Measurements from ENCODE around the gene PDAP1.
A peak's percentile ranks its signal among the peaks of the same experiment; 100 is the strongest.
"Not testable (repeated sequence)": the region's sequence is repeated elsewhere in the genome, so short reads cannot be mapped to it uniquely, and the experiment has no call there.

The PDAP1 gene

GRCh38 chr7:99424932-99425730, 16.7 kb upstream of the PDAP1 start:
- DNase-seq: no peak

DNA sequence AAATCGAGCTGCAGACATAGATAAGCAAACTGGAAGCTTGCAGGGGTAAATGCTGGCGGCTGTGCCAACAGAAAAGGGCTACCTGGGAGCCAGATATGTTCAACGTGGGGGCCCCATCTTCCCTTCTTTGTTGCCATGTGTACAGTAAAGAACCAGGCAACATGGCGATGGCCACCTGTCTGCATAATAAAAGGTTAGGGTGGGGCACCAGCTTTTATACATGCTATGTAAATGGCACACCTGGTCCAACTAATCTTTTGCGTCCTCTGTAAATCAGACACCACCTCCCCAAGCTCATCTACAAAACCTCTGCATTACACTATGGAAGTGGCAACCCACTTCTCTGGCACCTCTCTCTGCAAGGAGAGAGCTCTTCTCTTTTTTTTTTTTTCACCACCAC, 14.2 kb upstream of the PDAP1 start:
- no peak for DNase-seq

DNA sequence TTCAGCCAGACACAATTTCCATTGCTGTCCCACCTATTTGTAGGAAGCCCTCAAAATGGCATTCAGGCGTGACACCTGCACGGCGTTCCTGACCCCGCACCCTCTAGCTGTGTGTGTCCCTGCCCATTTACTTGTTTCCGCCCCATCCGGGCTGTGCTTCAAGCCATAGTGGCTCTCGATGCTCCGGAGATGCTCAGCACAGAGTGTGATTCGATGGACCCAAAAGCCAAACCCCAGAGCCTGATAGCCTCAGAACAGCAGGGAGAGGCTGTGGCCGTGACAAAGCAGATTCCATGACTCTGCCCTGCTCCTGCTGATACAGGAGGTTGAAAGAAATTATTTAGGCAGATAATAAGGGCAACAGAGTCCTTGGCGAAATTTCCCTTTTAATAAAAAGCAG, 13.8 kb upstream of the PDAP1 start:
- DNase-seq: no peak

DNA sequence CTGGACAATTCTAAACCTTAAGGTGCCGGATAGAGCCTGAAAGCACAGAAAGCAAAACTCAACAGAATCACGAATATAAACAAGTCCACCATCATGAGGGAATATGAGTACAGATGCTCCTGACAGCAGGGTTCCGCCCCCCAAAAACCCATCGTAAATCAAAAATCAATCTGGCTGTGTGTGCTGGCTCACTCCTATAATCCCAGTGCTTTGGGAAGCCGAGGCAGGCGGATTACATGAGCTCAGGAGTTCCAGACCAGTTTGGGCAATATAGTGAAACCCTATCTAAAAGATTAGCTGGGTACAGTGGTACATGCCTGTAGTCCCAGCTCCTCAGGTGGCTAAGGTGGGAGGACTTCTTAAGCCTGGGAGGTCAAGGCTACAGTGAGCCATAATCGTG, 12.6 kb upstream of the PDAP1 start:
- no peak for DNase-seq

- no peak for DNase-seq
Observed at GRCh38 chr7:99420213-99420612, 11.8 kb upstream of the PDAP1 start.

DNA sequence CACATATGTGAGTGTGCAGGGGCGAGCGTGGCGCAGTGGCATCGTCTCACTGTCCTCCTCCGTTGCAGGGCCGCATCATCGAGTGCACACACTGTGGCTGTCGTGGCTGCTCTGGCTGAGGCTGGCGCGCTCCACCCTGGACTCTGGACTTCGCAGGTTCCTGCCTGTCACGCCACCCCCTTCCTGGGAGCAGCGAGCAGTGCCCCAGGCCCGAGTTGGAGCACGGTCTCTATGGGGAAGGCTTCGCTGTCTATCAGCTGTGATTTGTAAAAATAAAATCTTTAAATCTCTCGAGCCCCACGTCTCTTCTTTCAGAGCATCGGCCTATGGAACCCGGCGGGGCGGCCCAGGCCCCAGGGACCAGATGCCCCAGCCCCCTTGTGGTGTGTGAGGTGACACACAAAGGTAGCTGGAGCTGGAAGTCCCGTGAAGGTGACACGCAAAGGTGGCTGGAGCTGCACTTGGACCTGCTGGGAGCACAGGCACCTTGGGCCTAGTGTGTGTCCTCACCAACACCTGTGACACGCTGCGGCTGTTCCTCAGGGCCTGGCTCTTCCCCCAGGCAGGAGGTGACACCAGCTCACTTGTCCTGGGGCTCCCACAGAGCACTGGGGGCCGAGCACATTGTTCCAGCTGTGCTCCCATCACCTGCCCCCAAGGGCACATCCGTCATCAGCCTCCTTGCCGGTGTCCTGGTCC, 11.1 kb upstream of the PDAP1 start:
- DNase-seq: no peak

DNA sequence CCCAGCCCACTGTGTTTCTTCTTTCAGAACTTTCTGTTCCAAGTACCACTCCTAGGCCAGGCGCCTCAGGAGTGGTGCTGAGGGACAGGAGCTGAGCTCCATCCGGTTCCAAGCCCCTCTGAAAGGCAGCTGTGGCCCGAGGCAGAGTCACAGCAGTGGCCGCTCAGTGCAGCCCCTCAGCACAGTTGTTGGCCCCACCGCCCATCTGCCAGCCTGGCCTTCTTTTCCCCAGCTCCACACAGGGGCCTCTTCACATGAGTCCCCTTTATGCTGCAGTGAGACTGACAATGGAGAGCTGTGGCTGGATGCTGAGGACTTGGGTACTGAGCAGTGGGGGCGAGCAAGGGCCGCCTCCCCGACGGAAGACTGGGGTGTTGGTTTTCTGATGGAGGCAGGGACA, 9.9 kb upstream of the PDAP1 start:
- DNase-seq: no peak

DNA sequence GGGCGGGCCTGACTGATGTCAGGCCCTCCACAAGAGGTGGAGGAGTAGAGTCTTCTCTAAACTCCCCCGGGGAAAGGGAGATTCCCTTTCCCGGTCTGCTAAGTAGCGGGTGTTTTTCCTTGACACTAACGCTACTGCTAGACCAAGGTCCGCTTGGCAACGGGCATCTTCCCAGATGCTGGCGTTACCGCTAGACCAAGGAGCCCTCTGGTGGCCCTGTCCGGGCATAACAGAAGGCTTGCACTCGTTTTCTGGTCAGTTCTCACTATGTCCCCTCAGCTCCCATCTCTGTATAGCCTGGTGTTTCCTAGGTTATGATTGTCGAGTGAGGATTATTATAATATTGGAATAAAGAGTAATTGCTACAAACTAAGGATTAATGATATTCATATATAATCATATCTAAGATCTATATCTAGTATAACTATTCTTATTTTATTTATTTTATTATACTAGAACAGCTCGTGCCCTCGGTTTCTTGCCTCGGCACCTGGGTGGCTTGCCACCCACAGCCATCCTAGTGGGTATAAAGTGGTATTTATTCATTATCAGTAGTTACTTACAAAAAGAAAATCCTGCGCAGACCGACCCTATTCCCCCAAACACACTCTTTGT, 7.2 kb upstream of the PDAP1 start:
- not testable (repeated sequence) for DNase-seq

GRCh38 chr7:99410635-99411034, 2.2 kb upstream of the PDAP1 start:
- DNase-seq: no peak

- DNase-seq: no peak
Observed at GRCh38 chr7:99409806-99410205, 1.4 kb upstream of the PDAP1 start.

GRCh38 chr7:99409192-99409572, 785 bp upstream of the PDAP1 start:
- DNase-seq: no peak

DNA sequence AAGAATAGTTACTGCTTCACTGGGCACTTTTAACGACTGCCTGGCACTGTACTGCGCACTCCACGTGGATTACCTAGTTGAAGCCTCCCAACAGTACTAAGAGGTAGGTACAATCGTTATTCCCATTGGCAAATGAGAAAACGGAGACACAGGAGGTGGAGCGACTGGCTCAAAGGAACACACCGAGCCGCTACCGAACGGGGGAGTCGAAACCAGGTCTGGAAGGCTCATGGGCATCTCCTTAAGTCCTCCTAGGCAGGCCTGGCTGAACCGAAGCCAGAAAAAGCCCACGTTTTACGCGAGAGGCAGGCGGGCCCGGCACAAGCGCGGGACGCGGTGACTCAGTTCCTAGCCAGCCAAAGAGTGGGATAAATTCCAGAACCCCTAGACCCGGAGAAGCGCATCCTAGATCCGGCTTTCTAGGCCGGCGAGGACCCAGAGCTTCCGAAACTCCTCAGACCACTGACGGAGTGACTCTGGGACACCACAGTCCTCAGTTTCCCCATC, 472 bp downstream of the PDAP1 start:
- DNase-seq: peak; percentile 50

GRCh38 chr7:99406557-99406956, 1.8 kb downstream of the PDAP1 start:
- DNase-seq: no peak

- no peak for DNase-seq
Observed at GRCh38 chr7:99404977-99405320, 3.4 kb downstream of the PDAP1 start.

DNA sequence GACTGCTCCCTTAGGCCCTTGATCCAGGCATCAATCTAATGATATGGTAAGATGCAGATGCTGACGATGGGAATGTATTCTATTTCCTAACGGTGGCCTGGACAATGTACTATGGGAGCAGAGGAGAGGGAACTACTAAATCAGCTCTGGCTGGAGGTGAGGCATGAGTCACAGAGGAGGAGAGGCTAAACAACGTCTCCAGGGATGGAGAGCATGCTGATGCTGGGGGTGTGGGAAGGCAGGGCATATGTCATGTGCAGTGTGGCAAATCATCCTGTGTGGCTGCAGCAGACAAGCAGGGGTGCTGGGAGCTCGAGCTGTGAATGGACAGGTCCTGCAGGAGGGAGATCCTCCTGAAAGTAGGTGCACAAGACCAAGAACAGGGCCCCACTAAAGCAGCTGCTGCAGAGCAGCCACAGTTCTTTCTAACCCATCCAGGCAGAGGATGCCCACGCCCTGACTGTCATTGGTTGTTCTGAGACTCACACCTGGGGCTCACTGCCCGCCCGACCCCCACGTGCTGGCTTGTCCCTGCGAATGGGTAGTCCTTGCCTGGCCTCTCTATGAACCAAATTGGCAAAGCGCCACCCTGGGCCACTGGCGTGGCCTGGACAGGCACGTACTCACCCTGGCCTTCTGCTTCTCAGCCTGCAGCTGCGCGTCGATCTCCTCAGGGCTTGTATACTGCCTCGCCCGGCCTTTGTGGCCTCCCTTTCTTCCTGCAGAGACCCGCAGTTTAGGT, 4.0 kb downstream of the PDAP1 start:
- no peak for DNase-seq

- DNase-seq: no peak
Observed at GRCh38 chr7:99403764-99404163, 4.6 kb downstream of the PDAP1 start.

DNA sequence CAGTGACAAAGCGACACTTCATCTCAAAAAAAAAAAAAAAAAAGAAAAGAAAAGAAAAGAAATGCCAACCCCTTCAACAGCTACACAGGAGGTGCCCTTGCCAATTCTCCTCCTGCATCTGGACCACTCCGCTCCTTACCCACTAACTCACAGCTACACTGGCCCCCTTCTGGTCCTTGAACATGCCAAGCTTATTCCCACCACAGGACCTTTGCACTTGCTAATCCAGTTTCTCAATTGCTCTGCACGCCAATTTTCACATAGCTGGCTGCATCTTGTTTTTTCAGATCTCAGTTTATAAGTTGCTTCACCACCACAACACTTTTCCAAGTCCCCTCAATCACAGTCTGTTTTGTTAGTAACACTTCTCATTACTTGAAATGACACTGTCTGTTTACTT, 5.5 kb downstream of the PDAP1 start:
- DNase-seq: no peak

DNA sequence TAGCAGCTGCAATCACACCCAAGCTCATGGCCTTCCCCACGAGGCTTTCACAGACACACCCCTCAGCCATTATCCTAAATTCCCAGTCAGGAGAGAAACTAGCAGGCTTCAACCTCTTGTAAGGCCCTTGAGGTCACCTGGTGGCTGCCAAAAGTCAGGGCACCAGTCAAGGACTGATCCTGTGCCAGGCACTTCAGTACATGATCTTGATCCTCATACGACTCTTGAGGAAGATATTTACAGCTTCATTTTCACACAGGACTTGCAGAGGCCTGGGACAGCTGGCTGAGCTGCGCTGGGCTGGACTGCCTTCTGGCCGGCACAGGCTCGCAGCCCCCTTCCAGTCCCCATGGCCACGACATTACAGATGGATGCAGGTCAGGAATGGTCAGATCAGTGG, 8.8 kb downstream of the PDAP1 start:
- DNase-seq: no peak

- DNase-seq: no peak
Observed at GRCh38 chr7:99398891-99399445, 9.4 kb downstream of the PDAP1 start.

DNA sequence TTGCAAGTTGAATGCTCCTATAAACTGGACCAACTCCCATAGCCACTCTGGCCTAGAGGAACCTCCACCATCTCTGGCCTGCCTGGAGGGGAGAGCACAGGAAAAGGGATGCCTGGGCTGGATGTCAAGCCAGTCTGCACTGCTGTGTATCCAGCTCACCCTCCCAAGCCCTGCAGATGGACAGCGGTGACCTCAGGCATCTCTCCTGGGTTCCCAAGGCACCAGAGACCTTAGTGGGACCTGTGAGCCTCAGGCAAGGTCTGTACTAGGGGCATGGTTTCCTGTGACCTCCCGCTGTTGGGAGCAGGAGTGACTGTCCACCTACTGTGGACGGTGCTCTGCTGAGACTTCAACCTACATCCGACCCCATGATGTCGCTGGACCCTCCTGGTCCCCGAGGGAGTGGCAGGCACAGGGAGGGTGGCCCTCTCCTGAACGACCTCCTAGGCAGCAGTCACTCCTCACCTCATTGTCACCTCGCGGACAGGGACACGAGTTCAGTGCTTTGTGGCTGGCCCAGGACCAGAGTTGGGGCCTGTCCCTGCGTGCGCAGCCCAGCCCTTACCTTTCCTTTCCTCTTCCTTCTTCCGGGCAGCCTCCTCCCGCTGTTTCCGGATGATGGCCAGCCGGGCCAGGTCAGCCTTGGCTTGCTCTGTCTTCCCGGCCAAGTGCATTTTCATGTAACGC, 11.0 kb downstream of the PDAP1 start:
- no peak for DNase-seq

GRCh38 chr7:99396418-99397296, 11.7 kb downstream of the PDAP1 start:
- no peak for DNase-seq
